ENCODE data around the gene SLC25A44.
"Not testable (repeated sequence)": the region's sequence is repeated elsewhere in the genome, so short reads cannot be mapped to it uniquely, and the experiment has no call there.

SLC25A44 gene

DNA sequence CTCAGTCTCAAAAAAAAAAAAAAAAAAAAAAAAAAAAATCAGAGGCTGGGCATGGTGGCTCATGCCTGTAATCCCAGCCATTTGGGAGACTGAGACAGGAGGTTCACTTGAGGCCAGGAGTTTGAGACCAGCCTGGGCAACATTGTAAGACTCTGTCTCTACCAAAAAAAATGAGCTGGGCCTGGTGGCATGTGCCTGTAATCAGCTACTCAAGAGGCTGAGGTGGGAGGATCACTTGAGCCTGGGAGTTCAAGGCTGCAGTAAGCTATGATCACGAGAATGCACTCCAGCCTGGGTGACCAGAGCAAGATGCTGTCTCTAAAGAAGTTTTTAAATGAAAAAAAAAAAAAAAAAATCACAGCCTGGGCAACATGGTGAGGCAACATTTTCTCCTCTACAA, 30.2 kb upstream of the SLC25A44 start:
- DNase-seq (ENCODE audit: low read depth) = no peak

DNA sequence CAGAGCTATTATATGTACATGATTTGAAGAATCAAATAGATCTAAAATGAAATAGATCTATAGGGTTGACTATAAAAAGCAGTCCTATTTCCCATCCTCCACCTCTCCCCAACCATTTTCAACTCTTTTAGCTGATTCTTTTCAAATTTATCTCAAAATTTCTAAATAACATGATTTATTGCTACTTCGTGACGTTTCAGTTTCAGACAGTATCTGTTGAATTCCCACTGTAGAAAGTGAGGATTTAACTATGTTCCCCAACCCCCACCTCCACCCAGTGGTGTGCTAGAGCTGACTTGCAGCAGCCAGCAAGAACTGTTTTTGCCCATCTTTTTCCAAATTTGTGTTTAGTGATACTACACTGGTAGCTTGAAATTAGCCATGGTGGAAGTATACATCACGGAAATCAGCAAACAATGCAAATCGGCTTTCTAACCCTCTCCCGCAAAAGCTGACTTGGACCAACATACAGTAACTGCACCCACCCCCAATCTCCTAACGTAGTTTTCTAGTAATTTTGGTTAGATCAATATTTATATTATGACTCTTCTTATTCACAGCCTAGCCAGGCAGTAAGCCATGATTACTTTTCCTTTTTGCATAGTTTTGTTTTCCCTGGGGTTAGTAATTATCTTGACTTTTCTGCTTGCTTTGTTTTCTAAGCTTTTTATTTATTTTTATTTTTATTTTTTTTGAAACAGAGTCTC, 29.6 kb upstream of the SLC25A44 start:
- no peak for DNase-seq (ENCODE audit: low read depth)

DNA sequence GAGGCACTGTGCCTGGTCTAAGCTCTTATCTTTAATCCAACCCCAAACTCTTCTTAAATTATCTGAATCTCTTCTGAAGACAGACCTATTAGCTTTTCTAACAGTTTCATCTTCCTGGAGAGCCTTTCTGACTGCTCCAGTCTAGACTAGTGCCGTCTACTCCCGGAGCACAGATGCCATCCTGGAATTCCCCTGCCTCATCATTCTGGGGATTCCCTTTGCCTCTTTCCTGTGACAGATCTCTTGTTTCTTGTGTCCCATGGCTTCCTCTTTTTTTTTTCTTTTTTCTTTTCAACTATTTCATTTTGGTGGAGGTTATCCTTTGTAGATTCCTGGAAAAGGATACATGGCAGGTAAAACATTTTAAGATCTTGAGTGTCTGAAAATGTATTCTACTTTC, 28.8 kb upstream of the SLC25A44 start:
- no peak for DNase-seq (ENCODE audit: low read depth)

DNA sequence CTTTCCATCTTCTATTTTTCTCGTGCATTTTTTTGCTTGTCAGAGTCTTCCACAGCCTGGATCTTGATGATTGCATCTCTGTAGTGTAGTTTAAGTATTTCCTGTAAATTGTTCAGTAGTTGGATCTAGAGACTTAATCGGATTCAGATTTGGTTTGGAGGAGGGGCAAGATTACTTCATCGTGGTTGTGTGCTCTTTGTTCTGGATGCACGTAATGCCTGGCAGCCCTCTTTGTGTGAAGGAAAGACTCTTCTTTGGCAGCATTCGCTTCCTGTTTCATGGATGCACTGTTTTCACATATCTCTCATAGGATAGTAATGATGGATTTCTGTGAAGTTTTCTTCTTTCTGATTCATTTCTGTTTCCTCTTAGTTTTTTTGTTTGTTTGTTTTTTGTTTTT, 26.4 kb upstream of the SLC25A44 start:
- peak; percentile 21 for DNase-seq (ENCODE audit: low read depth)

DNA sequence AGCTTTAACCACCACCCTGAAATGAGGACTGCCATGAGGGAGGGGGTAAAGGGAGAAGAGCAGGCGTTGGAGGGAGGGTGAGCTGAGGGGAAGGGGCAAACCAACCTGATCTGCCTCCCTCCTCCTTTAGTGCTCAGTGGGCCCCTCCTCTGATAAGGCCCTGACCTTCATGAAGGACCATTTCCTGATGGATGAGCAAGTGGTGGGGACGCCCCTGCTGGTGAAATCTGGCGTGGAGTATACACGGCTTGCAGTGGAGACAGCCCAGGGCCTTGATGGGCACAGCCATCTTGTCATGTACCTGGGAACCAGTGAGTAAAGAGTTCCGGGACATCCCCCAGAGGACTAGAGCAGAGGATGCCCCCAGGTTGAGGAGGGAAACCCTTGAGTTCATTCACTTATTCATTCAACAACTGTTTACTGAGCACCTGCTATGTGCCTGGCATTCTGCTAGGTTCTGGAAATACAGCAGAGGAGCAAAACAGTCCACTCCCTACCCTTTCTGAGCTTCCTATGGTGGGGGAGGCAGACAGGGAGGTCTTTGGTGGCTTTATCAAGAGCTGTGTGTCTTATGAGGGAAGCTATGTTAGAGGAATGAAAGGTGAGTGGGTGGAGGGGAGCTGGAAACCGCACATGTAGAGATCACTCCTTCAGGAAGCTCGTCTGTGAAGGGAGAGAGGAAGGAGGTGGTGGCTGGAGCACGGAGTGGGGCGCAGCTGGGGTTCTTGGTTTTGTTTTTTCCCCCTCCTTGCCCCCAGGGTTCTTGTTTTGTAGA, 21.0 kb upstream of the SLC25A44 start:
- DNase-seq (ENCODE audit: low read depth) = no peak

DNA sequence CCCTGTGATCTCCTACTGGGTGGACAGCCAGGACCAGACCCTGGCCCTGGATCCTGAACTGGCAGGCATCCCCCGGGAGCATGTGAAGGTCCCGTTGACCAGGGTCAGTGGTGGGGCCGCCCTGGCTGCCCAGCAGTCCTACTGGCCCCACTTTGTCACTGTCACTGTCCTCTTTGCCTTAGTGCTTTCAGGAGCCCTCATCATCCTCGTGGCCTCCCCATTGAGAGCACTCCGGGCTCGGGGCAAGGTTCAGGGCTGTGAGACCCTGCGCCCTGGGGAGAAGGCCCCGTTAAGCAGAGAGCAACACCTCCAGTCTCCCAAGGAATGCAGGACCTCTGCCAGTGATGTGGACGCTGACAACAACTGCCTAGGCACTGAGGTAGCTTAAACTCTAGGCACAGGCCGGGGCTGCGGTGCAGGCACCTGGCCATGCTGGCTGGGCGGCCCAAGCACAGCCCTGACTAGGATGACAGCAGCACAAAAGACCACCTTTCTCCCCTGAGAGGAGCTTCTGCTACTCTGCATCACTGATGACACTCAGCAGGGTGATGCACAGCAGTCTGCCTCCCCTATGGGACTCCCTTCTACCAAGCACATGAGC, 17.2 kb upstream of the SLC25A44 start:
- no peak for DNase-seq (ENCODE audit: low read depth)

DNA sequence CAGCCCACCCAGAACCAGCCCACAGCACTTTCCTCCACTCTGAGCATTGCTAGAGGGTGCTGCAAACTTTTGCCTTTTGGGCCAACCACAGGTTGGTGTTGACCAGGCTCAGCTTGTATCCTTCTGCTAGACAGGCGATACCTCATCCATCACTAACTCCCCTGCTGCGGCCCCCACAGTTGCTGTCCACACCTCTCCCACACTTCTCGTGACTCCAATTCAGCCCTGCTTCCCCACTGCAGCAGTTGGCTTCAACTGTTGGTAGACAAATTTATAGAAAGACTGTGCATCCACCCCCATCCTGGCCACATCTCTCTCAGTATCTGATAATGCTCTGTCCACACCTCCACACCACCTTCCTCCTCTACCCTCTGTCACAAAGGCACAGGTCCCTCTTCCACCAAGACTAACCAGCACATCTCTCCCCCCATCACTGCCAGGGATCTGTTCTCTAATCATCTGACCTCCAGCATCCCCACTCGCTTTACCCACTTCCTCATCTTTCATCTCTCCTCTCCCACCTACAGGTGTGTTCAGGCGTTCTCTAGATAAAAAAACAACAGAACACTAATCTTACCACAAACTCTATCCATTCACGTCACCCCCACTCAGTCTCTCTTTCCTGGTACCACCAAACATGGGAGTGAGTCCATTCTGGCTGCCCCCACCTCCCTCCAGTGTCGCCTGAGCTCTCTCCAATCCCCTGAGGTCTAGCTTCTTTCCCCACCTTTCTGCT, 15.8 kb upstream of the SLC25A44 start:
- no peak for DNase-seq (ENCODE audit: low read depth)

DNA sequence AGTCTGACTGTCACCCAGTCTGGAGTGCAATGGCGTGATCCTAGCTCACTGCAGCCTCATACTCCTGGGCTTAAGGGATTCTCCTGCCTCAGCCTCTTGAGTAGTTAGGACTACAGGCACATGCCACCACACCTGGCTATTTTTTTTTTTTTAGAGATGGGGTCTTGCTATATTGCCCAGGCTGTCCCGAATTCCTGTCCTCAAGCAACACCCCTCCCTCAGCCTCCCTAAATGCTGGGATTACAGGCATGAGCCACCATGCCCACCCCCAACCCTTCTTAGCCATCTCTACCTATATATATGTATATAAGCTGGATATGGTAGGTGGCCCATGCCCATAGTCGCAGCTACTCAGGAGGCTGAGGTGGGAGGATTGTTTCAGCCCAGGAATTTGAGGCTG, 13.4 kb upstream of the SLC25A44 start:
- DNase-seq (ENCODE audit: low read depth) = no peak

DNA sequence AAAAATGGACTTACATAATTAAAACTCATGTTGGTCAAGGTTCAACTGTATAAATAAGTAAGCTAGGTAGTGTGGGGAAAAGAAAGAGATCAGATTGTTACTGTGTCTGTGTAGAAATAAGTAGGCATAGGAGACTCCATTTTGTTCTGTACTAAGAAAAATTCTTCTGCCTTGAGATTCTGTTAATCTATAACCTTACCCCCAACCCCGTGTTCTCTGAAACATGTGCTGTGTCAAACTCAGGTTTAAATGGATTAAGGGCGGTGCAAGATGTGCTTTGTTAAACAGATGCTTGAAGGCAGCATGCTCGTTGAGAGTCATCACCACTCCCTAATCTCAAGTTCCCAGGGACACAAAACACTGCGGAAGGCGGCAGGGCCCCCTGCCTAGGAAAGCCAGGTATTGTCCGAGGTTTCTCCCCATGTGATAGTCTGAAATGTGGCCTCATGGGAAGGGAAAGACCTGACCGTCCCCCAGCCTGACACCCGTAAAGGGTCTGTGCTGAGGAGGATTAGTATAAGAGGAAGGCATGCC, 12.4 kb upstream of the SLC25A44 start:
- not testable (repeated sequence) for DNase-seq (ENCODE audit: low read depth)

DNA sequence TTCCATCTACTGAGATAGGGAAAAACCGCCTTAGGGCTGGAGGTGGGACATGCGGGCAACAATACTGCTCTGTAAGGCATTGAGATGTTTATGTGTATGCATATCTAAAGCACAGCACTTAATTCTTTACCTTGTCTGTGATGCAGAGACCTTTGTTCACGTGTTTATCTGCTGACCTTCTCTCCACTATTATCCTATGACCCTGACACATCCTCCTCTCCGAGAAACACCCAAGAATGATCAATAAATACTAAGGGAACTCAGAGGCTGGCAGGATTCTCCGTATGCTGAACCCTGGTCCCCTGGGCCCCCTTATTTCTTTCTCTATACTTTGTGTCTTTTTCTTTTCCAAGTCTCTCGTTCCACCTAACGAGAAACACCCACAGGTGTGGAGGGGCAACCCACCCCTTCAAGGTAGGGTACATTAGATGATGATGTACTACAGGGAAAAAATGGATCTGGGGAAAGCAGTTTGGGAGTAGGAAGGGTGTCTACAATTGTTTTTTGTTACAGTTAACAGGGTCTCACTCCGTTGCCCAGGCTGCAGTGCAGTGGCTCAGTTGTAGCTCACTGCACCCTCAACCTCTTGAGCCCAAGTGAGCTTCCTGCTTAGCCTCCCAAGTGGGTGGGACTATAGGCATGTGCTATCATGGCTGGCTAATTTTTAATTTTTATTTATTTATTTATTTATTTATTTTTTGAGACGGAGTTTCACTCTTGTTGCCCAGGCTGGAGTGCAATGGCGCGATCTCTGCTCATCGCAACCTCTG, 11.7 kb upstream of the SLC25A44 start:
- not testable (repeated sequence) for DNase-seq (ENCODE audit: low read depth)

DNA sequence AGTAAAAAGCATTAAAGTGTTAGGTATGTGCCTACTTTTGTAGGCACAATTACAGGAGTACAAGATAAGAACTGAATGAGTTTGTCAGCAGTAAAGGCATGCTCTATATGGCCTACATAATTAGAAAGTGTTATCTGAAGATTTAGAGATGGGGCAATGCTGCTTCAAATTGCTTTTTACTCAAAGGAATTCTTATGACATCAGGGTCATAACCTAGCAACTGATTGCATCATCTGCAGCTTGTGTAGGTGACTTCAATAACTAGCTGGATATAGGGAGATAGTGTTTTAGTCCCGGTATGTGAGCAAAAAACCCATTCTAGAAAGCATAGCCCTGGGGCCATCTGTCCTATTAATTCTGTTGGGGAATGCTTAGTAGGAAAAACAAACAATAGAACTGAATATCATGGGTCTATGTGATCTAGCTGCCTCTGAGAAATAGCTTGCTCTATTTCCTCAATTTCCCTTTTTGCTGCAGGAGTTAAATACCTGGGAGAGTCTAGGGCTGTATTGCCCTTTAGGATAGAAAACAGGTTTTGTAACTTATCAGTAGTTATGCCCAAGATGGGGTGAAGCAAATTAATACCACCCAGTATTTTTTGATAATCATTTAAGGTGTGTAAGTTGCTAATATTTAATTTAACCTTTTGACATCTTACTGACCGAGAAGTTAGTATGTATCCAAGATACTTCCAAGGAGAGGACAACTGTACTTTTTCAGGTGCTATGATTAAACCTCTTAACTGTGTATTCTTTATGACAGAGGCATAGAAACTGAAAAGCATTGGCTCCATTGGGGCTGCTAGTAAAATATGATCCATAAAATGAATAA, 7.3 kb upstream of the SLC25A44 start:
- not testable (repeated sequence) for DNase-seq (ENCODE audit: low read depth)

DNA sequence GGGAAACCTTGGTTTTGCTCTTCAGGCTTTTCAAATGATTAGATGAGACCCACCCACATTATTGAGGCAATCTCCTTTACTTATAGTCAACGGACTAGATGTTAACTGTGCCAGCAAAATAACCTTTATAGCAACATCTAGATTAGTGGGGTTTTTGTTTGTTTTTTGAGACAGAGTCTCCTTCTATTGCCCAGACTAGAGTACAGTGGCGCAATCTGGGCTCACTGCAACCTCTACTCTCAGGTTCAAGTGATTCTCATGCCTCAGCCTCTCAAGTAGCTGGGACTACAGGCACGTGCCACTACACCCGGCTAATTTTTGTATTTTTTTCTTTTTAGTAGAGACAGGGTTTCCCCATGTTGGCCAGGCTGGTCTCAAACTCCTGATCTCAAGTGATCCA, 3.6 kb upstream of the SLC25A44 start:
- not testable (repeated sequence) for DNase-seq (ENCODE audit: low read depth)

DNA sequence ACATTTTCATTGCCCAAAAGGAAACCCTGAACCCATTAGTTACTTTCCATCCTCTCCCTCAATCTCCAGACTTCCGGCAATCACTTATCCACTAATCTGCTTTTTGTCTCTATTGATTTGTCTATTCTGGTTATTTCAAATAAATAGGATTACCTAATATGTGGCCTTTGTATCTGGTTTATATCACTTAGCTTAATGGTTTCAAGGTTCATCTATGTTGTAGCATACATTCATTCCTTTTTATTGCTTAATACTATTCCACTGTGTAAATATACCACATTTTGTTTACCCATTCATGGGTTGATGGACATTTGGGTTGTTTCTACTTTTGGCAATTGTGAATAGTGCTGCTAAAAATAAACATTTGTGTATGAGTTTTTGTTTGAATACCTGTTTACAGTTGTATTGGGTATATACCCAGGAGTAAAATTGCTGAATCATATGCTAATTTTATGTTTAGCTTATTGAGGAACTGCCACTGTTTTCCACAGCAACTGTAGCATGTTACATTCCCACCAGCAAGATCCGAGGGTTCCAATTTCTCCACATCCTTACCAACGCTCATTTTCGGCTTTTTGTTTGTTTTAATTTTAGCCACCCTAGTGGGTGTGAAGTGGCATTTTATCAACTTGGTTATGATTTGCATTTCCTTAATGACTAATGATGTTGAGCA, 2.5 kb upstream of the SLC25A44 start:
- no peak for DNase-seq (ENCODE audit: low read depth)

DNA sequence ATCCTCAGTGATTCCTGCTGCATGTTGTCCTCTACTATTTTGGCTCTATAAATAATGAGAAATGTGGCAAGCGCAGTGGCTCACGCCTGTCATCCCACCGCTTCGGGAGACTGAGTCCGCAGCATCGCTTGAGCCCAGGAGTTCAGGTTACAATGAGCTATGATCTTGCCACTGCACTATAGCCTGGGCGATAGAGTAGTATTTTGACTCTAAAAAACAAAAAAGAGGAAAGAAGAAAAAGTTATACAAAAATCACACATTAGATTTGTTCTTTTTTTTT, 756 bp upstream of the SLC25A44 start:
- no peak for DNase-seq (ENCODE audit: low read depth)

DNA sequence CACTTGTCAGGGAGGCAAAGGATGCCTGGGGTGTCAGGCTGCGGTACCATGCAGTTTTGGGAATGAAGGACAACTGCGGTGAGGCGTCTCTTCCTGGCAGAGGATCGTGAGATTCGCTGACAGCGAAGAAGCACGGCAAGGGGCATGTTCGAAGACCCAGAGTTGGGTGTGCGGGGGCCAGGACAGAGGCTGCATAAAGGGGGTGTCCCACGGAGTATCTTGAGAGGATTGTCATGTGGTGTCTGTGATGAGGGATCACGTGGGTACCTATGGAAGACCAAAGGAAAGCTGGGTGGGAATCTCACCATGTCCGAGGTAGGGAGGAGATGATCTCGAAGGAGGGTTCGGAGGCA, 372 bp downstream of the SLC25A44 start:
- peak; percentile 29 for DNase-seq (ENCODE audit: low read depth)

DNA sequence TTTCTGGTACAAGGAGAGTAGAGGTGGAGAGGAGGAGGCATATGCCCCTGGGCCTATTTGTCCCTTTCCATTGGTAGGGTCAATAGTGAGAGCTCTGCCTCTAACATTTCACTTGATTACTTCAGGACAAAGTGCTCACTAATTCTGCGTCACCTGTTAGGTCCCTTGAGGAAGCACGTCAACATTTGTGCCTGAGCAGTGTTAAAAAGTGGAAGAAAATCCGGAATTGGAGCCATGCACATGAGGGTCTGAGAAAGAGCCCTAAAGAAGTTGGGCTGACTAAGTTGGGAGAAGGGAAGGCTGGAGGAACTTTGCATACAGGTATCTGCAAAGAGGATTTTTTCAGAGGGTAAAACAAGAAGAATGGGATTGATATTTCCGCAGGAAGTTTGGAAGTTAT, 1.9 kb downstream of the SLC25A44 start:
- DNase-seq (ENCODE audit: low read depth) = no peak

DNA sequence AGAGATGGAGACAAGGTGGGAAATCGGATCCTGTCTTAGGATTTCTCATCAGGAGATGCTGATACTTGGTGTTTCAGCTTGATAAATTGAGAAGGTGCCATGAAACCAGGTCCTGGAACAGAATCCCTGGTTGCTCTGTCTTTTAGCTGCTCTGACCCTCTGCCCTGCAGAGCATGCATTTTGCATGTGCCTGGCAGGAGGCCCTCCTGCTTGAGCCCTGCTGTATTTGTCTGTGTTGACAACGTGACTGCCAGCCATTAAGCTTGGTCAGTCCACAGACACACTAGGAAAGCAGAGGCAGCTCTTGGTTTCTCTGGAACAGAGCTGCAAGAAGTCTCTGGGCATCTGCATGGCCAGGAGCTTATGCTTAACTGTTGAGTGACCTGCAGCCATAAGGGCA, 2.5 kb downstream of the SLC25A44 start:
- no peak for DNase-seq (ENCODE audit: low read depth)

DNA sequence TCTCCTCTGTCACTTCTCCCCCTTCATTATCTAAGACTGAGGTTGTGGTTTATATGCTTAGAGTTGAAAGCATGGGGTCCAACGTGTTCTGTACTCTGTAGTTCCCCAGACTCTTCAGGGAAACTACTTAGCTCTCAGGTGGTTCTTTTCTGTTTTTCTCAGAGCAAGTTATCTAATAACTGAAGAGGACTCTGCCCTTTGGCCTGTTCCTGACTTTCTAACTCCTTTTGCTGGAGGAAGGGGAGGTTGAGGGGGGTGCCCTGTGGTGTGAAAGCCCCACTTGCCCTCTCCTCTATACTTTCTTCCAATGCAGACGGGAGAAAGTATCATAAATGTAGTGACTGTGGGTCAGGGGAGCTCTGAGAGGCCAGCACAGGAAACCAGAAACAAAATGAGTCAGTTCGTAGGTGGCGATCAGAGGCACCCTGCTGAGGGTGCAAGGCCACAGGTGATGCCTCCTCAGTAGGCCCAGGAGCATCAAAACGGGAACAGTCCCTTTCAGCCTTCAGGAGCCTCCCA, 5.0 kb downstream of the SLC25A44 start:
- DNase-seq (ENCODE audit: low read depth) = no peak

DNA sequence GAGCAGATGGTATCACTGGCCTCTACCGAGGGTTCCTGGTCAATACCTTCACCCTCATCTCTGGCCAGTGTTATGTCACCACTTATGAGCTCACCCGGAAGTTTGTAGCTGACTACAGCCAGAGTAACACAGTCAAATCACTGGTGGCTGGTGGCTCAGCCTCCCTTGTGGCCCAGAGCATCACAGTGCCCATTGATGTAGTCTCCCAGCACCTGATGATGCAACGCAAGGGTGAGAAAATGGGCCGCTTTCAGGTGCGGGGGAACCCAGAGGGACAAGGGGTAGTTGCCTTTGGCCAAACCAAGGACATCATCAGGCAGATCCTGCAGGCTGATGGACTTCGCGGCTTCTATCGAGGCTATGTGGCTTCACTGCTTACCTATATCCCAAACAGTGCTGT, 6.1 kb downstream of the SLC25A44 start:
- no peak for DNase-seq (ENCODE audit: low read depth)

DNA sequence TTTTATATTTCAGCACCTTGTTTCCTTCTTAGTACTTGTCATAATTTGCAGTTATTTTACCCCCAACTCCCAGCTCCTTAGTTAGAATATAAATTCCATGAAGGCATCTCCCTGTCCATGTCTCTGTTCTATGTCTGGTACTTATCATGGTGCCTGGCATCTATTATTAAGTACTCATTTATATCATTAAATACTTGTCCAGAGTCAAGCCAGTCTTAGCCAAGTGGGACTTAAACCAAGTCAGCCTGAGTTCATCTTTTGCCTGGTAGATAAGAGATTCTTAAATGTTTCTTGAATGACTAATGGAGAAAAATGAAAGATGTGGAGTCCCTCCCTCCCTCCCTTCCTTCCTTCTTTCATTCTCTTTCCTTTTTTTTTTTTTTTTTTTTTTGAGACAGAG, 9.4 kb downstream of the SLC25A44 start:
- DNase-seq (ENCODE audit: low read depth) = peak; percentile 83
